Measurements from ENCODE around the gene SDK2.

Gene SDK2

DNA sequence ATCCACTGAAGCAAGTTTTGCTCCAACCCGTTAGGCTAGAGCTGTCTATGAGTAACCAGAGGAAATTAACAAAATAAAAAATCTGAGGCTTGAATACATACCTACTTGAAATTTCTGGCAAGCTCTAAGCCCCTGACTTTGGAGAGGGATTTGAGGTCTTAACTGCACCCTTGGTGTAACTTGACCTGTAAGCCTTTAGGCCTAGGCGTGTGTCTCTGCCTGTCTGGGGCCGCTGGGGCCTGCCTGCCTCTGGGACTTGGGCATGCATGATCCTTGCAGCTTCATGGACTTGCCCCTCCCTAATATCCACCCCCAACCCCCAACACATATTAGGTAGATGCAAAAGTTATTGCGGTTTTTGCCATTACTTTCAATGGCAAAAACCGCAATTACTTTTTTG is 328.8 kb downstream of the SDK2 start (continued):
- TF ChIP-seq, protein P1, sequence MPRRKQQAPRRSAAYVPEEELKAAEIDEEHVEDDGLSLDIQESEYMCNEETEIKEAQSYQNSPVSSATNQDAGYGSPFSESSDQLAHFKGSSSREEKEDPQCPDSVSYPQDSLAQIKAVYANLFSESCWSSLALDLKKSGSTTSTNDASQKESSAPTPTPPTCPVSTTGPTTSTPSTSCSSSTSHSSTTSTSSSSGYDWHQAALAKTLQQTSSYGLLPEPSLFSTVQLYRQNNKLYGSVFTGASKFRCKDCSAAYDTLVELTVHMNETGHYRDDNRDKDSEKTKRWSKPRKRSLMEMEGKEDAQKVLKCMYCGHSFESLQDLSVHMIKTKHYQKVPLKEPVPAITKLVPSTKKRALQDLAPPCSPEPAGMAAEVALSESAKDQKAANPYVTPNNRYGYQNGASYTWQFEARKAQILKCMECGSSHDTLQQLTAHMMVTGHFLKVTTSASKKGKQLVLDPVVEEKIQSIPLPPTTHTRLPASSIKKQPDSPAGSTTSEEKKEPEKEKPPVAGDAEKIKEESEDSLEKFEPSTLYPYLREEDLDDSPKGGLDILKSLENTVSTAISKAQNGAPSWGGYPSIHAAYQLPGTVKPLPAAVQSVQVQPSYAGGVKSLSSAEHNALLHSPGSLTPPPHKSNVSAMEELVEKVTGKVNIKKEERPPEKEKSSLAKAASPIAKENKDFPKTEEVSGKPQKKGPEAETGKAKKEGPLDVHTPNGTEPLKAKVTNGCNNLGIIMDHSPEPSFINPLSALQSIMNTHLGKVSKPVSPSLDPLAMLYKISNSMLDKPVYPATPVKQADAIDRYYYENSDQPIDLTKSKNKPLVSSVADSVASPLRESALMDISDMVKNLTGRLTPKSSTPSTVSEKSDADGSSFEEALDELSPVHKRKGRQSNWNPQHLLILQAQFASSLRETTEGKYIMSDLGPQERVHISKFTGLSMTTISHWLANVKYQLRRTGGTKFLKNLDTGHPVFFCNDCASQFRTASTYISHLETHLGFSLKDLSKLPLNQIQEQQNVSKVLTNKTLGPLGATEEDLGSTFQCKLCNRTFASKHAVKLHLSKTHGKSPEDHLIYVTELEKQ (tag by site-specific recombination; IDR thresholded peaks at IDR 0.05; ENCODE audit: borderline replicate concordance), result no peak
- no peak for TF ChIP-seq ZNF202 (tag by site-specific recombination; IDR thresholded peaks at IDR 0.05; ENCODE audit: borderline replicate concordance)
- TF ChIP-seq, protein P2, sequence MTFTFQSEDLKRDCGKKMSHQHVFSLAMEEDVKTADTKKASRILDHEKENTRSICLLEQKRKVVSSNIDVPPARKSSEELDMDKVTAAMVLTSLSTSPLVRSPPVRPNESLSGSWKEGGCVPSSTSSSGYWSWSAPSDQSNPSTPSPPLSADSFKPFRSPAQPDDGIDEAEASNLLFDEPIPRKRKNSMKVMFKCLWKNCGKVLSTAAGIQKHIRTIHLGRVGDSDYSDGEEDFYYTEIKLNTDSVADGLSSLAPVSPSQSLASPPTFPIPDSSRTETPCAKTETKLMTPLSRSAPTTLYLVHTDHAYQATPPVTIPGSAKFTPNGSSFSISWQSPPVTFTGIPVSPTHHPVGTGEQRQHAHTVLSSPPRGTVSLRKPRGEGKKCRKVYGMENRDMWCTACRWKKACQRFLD (tag by site-specific recombination; IDR thresholded peaks at IDR 0.05), result no peak

DNA sequence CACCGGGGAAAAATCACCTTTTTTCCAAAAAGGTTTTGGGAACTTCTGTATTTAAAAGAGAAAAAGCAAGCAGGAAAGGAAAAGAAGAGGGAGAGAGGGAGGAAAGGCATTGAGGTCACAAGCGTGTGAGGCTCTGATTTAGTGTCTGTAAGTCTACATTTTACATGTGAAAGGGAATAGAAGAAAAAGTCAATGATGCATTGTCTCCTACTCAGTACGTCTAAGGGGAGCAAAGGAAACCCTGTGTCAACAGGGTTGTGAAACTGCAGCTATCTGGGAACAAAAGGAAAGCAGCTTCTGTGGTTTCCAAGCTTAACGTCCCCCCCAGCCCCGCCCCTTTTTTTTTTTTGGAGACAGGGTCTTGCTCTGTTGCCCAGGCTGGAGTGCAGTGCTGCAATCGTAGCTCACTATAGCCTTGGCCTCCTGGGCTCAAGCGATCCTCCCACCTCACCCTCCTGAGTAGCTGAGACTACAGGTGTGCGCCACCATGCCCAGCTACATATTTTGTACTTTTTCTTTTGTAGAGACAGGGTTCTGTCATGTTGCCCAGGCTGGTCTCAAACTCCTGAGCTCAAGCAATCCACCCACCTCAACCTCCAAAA is 330.6 kb downstream of the SDK2 start:
- H3K36me3 ChIP-seq (ENCODE audit: control insufficient read depth in 2 of 2, insufficient read depth in 1 of 2, low read length in 2 of 2), result no peaks in the 10 kb centered on the region
- POLR2A ChIA-PET, result interaction anchor here (0.8 kb wide), 1 partner anchor 9 kb away, joined by 3 read pairs; no protein-coding TSS in a partner anchor
- no peak overlapping the region for H3K4me3 ChIP-seq (ENCODE audit: low read depth, low read length)
- H3K9me3 ChIP-seq (ENCODE audit: control insufficient read depth, insufficient read depth, low read depth, low read length), result no peaks in the 10 kb centered on the region
- no peak overlapping the region for H3K27ac ChIP-seq (ENCODE audit: extremely low read depth, low read depth, low read length)
- H3K4me1 ChIP-seq (ENCODE audit: control insufficient read depth, insufficient read depth, low read length), result peaks cover 13% of the 10 kb centered on the region
- CTCF ChIA-PET, result interaction anchor here (1.0 to 2.4 kb wide), 2 partner anchors 54 to 58 kb away, joined by 3 to 8 read pairs; no protein-coding TSS in a partner anchor
- no peak for TF ChIP-seq KLF9 (tag by site-specific recombination; IDR thresholded peaks at IDR 0.05; ENCODE audit: low read depth)
- TF ChIP-seq ZXDB (tag by site-specific recombination; IDR thresholded peaks at IDR 0.05), result no peak
- TF ChIP-seq YY2 (tag by site-specific recombination; IDR thresholded peaks at IDR 0.05), result no peak
- no peak for TF ChIP-seq ZNF561 (tag by site-specific recombination; IDR thresholded peaks at IDR 0.05; ENCODE audit: borderline replicate concordance)
- TF ChIP-seq GLI2 (tag by site-specific recombination; IDR thresholded peaks at IDR 0.05; ENCODE audit: borderline replicate concordance, low read depth), result no peak
- TF ChIP-seq ZNF394 (tag by site-specific recombination; IDR thresholded peaks at IDR 0.05; ENCODE audit: borderline replicate concordance), result no peak
- TF ChIP-seq MEIS1 (CRISPR knock-in tag; IDR thresholded peaks at IDR 0.05; ENCODE audit: borderline replicate concordance), result no peak
- TF ChIP-seq ZNF223 (tag by site-specific recombination; IDR thresholded peaks at IDR 0.05), result no peak
- TF ChIP-seq, protein P3, sequence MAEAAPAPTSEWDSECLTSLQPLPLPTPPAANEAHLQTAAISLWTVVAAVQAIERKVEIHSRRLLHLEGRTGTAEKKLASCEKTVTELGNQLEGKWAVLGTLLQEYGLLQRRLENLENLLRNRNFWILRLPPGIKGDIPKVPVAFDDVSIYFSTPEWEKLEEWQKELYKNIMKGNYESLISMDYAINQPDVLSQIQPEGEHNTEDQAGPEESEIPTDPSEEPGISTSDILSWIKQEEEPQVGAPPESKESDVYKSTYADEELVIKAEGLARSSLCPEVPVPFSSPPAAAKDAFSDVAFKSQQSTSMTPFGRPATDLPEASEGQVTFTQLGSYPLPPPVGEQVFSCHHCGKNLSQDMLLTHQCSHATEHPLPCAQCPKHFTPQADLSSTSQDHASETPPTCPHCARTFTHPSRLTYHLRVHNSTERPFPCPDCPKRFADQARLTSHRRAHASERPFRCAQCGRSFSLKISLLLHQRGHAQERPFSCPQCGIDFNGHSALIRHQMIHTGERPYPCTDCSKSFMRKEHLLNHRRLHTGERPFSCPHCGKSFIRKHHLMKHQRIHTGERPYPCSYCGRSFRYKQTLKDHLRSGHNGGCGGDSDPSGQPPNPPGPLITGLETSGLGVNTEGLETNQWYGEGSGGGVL (tag by site-specific recombination; IDR thresholded peaks at IDR 0.05), result no peak
- TF ChIP-seq ZNF23 (tag by site-specific recombination; IDR thresholded peaks at IDR 0.05; ENCODE audit: borderline replicate concordance), result no peak
- no peak for TF ChIP-seq ZNF585B (tag by site-specific recombination; IDR thresholded peaks at IDR 0.05)
- TF ChIP-seq GFI1B (tag by site-specific recombination; IDR thresholded peaks at IDR 0.05), result no peak
- TF ChIP-seq, protein P4, sequence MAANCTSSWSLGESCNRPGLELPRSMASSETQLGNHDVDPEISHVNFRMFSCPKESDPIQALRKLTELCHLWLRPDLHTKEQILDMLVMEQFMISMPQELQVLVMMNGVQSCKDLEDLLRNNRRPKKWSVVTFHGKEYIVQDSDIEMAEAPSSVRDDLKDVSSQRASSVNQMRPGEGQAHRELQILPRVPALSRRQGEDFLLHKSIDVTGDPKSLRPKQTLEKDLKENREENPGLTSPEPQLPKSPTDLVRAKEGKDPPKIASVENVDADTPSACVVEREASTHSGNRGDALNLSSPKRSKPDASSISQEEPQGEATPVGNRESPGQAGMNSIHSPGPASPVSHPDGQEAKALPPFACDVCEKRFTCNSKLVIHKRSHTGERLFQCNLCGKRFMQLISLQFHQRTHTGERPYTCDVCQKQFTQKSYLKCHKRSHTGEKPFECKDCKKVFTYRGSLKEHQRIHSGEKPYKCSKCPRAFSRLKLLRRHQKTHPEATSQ (tag by site-specific recombination; IDR thresholded peaks at IDR 0.05), result no peak
- TF ChIP-seq, protein P5, sequence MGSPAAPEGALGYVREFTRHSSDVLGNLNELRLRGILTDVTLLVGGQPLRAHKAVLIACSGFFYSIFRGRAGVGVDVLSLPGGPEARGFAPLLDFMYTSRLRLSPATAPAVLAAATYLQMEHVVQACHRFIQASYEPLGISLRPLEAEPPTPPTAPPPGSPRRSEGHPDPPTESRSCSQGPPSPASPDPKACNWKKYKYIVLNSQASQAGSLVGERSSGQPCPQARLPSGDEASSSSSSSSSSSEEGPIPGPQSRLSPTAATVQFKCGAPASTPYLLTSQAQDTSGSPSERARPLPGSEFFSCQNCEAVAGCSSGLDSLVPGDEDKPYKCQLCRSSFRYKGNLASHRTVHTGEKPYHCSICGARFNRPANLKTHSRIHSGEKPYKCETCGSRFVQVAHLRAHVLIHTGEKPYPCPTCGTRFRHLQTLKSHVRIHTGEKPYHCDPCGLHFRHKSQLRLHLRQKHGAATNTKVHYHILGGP (tag by site-specific recombination; IDR thresholded peaks at IDR 0.05), result no peak
- TF ChIP-seq, protein P6, sequence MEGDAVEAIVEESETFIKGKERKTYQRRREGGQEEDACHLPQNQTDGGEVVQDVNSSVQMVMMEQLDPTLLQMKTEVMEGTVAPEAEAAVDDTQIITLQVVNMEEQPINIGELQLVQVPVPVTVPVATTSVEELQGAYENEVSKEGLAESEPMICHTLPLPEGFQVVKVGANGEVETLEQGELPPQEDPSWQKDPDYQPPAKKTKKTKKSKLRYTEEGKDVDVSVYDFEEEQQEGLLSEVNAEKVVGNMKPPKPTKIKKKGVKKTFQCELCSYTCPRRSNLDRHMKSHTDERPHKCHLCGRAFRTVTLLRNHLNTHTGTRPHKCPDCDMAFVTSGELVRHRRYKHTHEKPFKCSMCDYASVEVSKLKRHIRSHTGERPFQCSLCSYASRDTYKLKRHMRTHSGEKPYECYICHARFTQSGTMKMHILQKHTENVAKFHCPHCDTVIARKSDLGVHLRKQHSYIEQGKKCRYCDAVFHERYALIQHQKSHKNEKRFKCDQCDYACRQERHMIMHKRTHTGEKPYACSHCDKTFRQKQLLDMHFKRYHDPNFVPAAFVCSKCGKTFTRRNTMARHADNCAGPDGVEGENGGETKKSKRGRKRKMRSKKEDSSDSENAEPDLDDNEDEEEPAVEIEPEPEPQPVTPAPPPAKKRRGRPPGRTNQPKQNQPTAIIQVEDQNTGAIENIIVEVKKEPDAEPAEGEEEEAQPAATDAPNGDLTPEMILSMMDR (tag by site-specific recombination; IDR thresholded peaks at IDR 0.05), result no peak
- TF ChIP-seq RBAK (tag by site-specific recombination; IDR thresholded peaks at IDR 0.05), result no peak
